Prostate gland (tissue), 2 donors: Measurements from ENCODE around the gene VAV2. TPM values are rescaled to one million over a fixed set of nuclear protein-coding genes. Genes with fewer than 3 reads are reported as not detected.

Experiments used
- DNase-seq: peaks from one replicate; pipeline ENCODE4 v3.0.0-alpha.2; 2019; ENCODE audit warnings: low spot score
- H3K27ac ChIP-seq, 2 donors: fragments of 200-600 bp; sonication (generic); 2 replicates each; pipeline ENCODE4 v1.5.1; 2017 to 2019
- H3K27me3 ChIP-seq: fragments of 200-600 bp; sonication (generic); replicated peaks from 2 replicates; pipeline ENCODE4 v1.5.1; 2019; ENCODE audit not compliant: insufficient read depth
- H3K36me3 ChIP-seq, 2 donors: fragments of 200-600 bp; sonication (generic); 1 replicate in 1 of 2; 2 replicates in 1 of 2; pipeline versions ENCODE4 v1.5.1 to v1.8.1; 2017 to 2019
- H3K4me1 ChIP-seq: fragments of 200-600 bp; sonication (generic); replicated peaks from 2 replicates; pipeline ENCODE4 v1.5.1; 2019
- H3K4me3 ChIP-seq, 2 donors: fragments of 200-600 bp; sonication (generic); 2 replicates each; pipeline ENCODE4 v1.5.1; 2017 to 2019
- H3K9me3 ChIP-seq: fragments of 200-600 bp; sonication (generic); 2 replicates; pipeline ENCODE4 v1.5.1; 2017
- CTCF ChIP-seq, 4 experiments: fragments of 200-600 bp in 2 of 4; fragments of 450-650 bp in 2 of 4; sonication (generic) in 2 of 4; IDR thresholded peaks; 1 replicate in 3 of 4; 2 replicates in 1 of 4; pipeline ENCODE4 v1.5.1; 2016 to 2019; ENCODE audit warnings: antibody characterized with exemption in 4 of 4, mild to moderate bottlenecking in 2 of 4, moderate library complexity in 2 of 4
- POLR2A ChIP-seq: fragments of 450-650 bp; IDR thresholded peaks from one replicate; pipeline ENCODE4 v1.6.1; 2016; ENCODE audit warnings: antibody characterized with exemption, mild to moderate bottlenecking
- POLR2AphosphoS5 ChIP-seq: sonication (generic); formaldehyde crosslinking; IDR thresholded peaks from one replicate; pipeline ENCODE4 v1.6.1; 2017; ENCODE audit warnings: antibody characterized with exemption
- WGBS: methylation state at CpG from one replicate; pipeline ENCODE4 v1.1.5; 2018; 5-methylcytosine and 5-hydroxymethylcytosine counted together
- intact Hi-C: fragments of 100-400 bp; cut with DNase I; formaldehyde crosslinking; loops from one replicate; pipeline ENCODE4 v1.14.2; 2022
- total RNA-seq, 2 donors: library from RNA; depleted of rRNA; stranded (reverse); fragments of >200 nt; gene quantifications; one replicate each; pipeline ENCODE4 v1.1.0, GENCODE V29; 2016

VAV2 gene
- total RNA-seq, 2 donors from 2014 or later = 13.5 to 19.5 TPM

- Histone ChIP-seq H3K27me3 (no peaks in the 10 kb centered on the region), H3K27ac (no peak overlapping the region), H3K4me3 (no peak overlapping the region), H3K4me1 (no peaks in the 10 kb centered on the region), H3K9me3 (no peaks in the 10 kb centered on the region), H3K36me3 (no peaks in the 10 kb centered on the region)
- no peak for DNase-seq
- TF ChIP-seq CTCF (IDR thresholded peaks at IDR 0.05) (no peak), POLR2AphosphoS5 (no peak), POLR2A (no peak)
- intact Hi-C loops = no loop called here
- 93% methylated on average over 17 of the region's 17 CpGs for WGBS
These were observed 155.9 kb downstream of the VAV2 start for GRCh38 chr9:133836001-133836758.

- intact Hi-C loops = no loop called here
These were observed 156.7 kb downstream of the VAV2 start for GRCh38 chr9:133835262-133835901.

GRCh38 chr9:133834080-133834976 is 157.8 kb downstream of the VAV2 start:
- no peak for DNase-seq
- Histone ChIP-seq H3K36me3 (no peaks in the 10 kb centered on the region), H3K27me3 (no peaks in the 10 kb centered on the region), H3K9me3 (no peaks in the 10 kb centered on the region), H3K4me1 (no peaks in the 10 kb centered on the region), H3K4me3 (no peak overlapping the region), H3K27ac (no peak overlapping the region)
- no peak for TF ChIP-seq CTCF (IDR thresholded peaks at IDR 0.05)
- no peak for TF ChIP-seq POLR2A
- no peak for TF ChIP-seq POLR2AphosphoS5
- intact Hi-C loops = no loop called here
- WGBS = 91% methylated on average over 28 of the region's 29 CpGs

More at GRCh38 chr9:133835262-133835901, 156.7 kb downstream of the VAV2 start:
- H3K36me3 ChIP-seq = no peaks in the 10 kb centered on the region
- no peak for TF ChIP-seq CTCF (IDR thresholded peaks at IDR 0.05)
- no peaks in the 10 kb centered on the region for H3K27me3 ChIP-seq
- 81% methylated on average over 22 of the region's 22 CpGs for WGBS
- no peaks in the 10 kb centered on the region for H3K9me3 ChIP-seq
- DNase-seq = no peak
- H3K4me3 ChIP-seq = no peak overlapping the region
- H3K27ac ChIP-seq = no peak overlapping the region
- no peaks in the 10 kb centered on the region for H3K4me1 ChIP-seq

GRCh38 chr9:133833388-133834025 is 158.6 kb downstream of the VAV2 start:
- no peaks in the 10 kb centered on the region for H3K36me3 ChIP-seq
- intact Hi-C loops = no loop called here
- 90% methylated on average over 22 of the region's 22 CpGs for WGBS
- H3K27me3 ChIP-seq = no peaks in the 10 kb centered on the region
- H3K9me3 ChIP-seq = no peaks in the 10 kb centered on the region
- H3K4me1 ChIP-seq = no peaks in the 10 kb centered on the region
- no peak for DNase-seq
- no peak overlapping the region for H3K27ac ChIP-seq
- TF ChIP-seq POLR2A (no peak), POLR2AphosphoS5 (no peak), CTCF (IDR thresholded peaks at IDR 0.05) (no peak)
- no peak overlapping the region for H3K4me3 ChIP-seq
